Activated T-helper 17 cell treated with anti-CD3 and anti-CD28 coated beads, Interleukin-2, amount 50 U/mL, for 72 hours (primary cell): ENCODE measurements around the gene STXBP2. TPM values are rescaled to one million over a fixed set of nuclear protein-coding genes. Genes with fewer than 3 reads are reported as not detected.
A peak's percentile ranks its signal among the peaks of the same experiment; 100 is the strongest.

Source experiments
- ATAC-seq: fragments of 150-1000 bp; cut with Tn5 transposase; replicated peaks from 2 replicates; pipeline ENCODE4 v1.10.0; 2021; ENCODE audit warnings: mild to moderate bottlenecking, moderate library complexity
- H3K27ac Mint-ChIP-seq: one replicate; pipeline ENCODE4 v1.8.0; 2022; ENCODE audit warnings: mixed read lengths
- H3K27me3 Mint-ChIP-seq: one replicate; pipeline ENCODE4 v1.8.0; 2022; ENCODE audit warnings: mixed read lengths
- H3K36me3 Mint-ChIP-seq: one replicate; pipeline ENCODE4 v1.8.0; 2022; ENCODE audit warnings: low read depth, mild to moderate bottlenecking, mixed read lengths
- H3K4me1 Mint-ChIP-seq: one replicate; pipeline ENCODE4 v1.8.0; 2022; ENCODE audit warnings: mixed read lengths
- H3K4me3 Mint-ChIP-seq: one replicate; pipeline ENCODE4 v1.8.0; 2022; ENCODE audit warnings: mild to moderate bottlenecking, mixed read lengths
- H3K9me3 Mint-ChIP-seq: one replicate; pipeline ENCODE4 v1.8.0; 2022; ENCODE audit warnings: mixed read lengths
- total RNA-seq, 2 donors: library from RNA; stranded (reverse); gene quantifications; one replicate each; pipeline ENCODE4 v1.2.3, GENCODE V29; 2022

Gene STXBP2
- total RNA-seq, 2 donors from 2014 or later, result 113 to 154 TPM

DNA sequence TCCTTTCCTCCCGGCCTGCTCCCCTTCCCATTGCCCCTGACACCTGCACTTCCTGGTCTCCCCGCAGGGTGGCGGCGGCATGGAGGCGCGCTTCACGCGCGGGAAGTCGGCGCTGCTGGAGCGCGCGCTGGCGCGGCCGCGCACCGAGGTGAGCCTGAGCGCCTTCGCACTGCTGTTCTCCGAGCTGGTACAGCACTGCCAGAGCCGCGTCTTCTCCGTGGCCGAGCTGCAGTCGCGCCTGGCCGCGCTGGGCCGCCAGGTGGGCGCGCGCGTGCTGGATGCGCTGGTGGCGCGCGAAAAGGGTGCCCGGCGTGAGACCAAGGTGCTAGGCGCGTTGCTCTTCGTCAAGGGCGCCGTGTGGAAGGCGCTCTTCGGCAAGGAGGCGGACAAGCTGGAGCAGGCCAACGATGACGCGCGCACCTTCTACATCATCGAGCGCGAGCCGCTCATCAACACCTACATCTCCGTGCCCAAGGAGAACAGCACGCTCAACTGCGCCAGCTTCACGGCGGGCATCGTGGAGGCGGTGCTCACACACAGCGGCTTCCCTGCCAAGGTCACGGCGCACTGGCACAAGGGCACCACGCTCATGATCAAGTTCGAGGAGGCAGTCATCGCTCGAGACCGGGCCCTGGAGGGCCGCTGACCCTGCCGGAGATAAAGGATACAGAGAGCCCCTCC is 45.4 kb downstream of the STXBP2 start:
- H3K36me3 Mint-ChIP-seq, result peaks cover 39% of the 10 kb centered on the region
- peak overlapping the region; percentile 86 for H3K4me3 Mint-ChIP-seq
- no peak for ATAC-seq
- H3K4me1 Mint-ChIP-seq, result peaks cover 10% of the 10 kb centered on the region
- peak overlapping the region; percentile 93 for H3K27ac Mint-ChIP-seq
- H3K27me3 Mint-ChIP-seq, result peaks cover 3% of the 10 kb centered on the region
- H3K9me3 Mint-ChIP-seq, result no peaks in the 10 kb centered on the region

DNA sequence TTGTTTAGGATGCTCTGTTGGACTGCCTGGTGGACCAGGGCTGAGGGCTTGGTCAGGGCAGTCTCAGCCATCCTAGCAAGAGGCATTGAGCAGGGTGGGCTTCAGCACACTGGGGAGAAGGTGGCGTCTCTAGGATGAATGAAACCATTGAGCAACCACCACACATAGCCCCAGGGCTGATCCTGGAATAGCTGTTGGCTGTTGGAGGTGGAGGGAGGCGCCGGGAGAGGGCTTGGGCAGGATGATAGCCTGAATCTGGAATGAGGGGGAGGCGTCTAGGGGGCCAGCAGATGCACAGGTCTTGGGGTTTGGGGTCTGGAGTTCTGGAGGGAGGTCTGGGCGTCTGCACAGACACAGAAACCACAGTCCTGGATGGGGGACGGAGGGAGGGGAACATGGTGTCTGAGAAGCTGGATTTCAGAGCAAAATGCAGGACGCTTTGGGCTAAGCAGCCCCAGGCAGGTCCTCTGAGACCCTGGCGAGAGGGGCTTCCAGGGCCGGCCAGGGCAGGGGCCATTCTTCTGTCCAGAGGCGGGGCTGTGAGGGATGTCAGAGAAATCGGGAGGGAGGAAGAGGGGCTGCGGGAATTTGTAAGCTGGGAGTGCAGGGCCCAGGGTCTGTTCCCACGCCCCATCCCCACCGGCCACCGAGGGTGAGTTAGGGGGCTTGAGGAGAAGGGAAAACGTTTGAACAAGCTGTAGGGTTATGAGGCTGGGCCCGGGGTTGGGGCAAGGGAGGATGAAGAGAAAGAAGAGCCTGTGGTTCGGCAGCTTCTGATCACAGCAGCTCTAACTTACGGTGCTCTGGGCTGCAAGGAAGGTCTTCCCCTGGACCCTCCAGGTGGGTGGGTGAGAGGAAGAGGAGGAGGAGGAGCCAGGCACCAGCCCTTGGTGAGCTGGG is 48.9 kb downstream of the STXBP2 start:
- no peak overlapping the region for H3K27ac Mint-ChIP-seq
- ATAC-seq, result no peak
- no peaks in the 10 kb centered on the region for H3K9me3 Mint-ChIP-seq
- peaks cover 39% of the 10 kb centered on the region for H3K36me3 Mint-ChIP-seq
- H3K4me1 Mint-ChIP-seq, result no peaks in the 10 kb centered on the region
- no peaks in the 10 kb centered on the region for H3K27me3 Mint-ChIP-seq
- no peak overlapping the region for H3K4me3 Mint-ChIP-seq

DNA sequence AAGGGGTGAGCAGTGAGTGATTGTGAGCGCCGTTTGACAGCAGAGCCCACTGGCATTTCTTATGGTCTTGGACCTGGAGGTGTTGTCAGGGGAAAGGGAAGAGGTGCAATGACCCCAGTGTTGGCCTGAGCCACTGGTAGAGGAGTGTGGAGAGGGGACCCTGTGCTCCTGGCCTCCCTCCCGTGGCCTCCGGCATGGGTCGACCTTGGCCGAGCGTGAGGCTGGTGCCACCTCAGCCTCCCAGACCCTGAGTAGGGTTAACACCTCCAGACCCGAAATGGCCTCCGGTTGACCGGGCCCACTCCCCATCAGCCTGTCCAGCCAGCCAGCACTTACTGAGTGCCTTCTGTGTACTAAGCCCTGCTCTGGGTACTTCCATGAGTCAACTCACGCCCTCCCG is 50.3 kb downstream of the STXBP2 start:
- Mint-ChIP-seq H3K9me3 (no peaks in the 10 kb centered on the region), H3K4me3 (no peak overlapping the region), H3K4me1 (no peaks in the 10 kb centered on the region), H3K36me3 (peaks cover 28% of the 10 kb centered on the region), H3K27ac (no peak overlapping the region), H3K27me3 (no peaks in the 10 kb centered on the region)
- ATAC-seq, result no peak

DNA sequence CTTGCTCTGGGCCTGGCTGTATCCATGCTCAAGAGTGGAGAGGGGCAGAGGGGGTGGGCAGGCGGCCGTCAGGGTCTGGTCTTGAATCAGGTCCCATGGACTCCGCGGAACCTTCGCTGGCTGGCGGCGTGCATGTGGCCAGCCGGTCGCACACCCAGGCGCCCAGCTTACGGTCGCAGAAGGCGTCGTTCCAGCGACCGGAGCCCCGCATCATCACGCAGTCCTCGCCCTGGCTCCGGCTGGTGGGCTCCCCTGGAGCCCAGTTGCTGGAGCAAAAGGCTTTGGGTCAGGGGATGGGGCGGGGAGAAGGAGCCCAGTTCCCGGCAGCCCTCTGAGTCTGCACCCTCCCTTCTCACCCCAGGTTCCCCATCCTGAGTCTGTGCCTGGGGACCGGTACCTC is 52.3 kb downstream of the STXBP2 start:
- Mint-ChIP-seq H3K27ac (no peak overlapping the region), H3K9me3 (no peaks in the 10 kb centered on the region), H3K4me3 (no peak overlapping the region), H3K27me3 (no peaks in the 10 kb centered on the region), H3K36me3 (peaks cover 9% of the 10 kb centered on the region), H3K4me1 (no peaks in the 10 kb centered on the region)
- ATAC-seq, result no peak

DNA sequence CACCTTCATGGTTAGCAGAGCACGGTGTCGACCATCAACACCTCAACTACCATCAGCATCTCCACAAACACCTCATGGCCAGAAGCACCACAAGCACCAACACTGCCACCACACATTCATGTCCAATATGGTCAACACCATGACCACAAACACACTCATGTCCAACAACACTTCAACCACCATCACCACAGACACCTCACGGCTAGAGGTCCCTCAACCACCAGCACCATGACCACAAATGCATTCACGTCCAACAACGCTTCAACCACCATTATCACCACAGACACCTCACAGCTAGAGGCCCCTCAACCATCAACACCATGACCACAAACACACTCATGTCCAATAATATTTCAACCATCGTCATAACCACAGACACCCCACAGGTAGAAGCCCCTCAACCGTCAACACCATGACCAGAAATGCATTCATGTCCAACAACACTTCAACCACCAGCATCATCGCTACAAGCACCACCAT is 53.9 kb downstream of the STXBP2 start:
- ATAC-seq, result peak; percentile 8
- no peaks in the 10 kb centered on the region for H3K27me3 Mint-ChIP-seq
- no peaks in the 10 kb centered on the region for H3K4me1 Mint-ChIP-seq
- H3K36me3 Mint-ChIP-seq, result no peaks in the 10 kb centered on the region
- no peak overlapping the region for H3K27ac Mint-ChIP-seq
- H3K9me3 Mint-ChIP-seq, result no peaks in the 10 kb centered on the region
- H3K4me3 Mint-ChIP-seq, result no peak overlapping the region

DNA sequence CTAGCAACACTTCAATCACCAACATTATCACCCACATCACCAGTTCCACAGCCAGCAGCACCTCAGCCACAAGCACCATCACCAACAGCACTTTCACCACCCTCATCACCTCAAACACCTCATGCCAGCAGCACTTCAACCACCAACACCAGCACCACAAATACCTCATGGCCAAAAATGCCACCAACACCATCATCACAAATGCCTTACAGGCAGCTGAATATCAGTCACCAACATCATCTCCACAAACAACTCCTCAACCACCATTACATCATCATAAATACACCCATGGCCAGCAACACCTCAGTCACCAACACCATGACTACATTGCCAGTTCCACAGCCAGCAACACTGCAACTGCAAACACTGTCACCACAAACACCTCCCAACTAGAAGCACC is 54.6 kb downstream of the STXBP2 start:
- H3K27ac Mint-ChIP-seq, result no peak overlapping the region
- peaks cover 1% of the 10 kb centered on the region for H3K27me3 Mint-ChIP-seq
- no peak overlapping the region for H3K4me3 Mint-ChIP-seq
- no peaks in the 10 kb centered on the region for H3K4me1 Mint-ChIP-seq
- H3K9me3 Mint-ChIP-seq, result no peaks in the 10 kb centered on the region
- peak; percentile 64 for ATAC-seq
- H3K36me3 Mint-ChIP-seq, result no peaks in the 10 kb centered on the region

DNA sequence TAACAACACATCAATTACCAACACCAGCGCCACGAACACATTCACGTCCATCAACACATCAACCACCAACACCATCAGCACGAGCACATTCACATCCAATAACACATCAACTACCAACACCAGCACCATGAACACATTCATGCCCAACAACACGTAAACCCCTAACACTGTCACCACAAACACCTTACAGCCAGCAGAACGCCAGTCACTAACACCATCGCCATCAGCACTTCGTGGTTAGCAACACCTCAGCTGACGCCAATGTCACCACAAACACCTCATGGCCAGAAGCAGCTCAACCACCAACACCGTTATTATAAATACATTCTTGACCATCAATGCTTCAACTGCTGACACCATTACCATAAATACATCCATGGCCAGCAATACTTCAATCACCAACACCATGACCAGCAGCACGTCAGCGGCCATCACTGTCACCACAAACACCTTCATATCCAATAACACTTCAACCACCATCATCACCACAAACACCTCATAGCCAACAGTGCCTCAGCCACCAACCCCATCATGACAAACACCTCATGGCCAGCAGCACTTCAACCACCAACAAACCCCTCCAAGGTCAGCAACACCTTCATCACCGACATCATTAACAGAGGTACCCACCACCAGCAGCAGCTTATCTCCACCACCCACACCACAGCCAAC is 55.6 kb downstream of the STXBP2 start:
- no peaks in the 10 kb centered on the region for H3K4me1 Mint-ChIP-seq
- no peak overlapping the region for H3K4me3 Mint-ChIP-seq
- no peak overlapping the region for H3K27ac Mint-ChIP-seq
- no peaks in the 10 kb centered on the region for H3K36me3 Mint-ChIP-seq
- peak; percentile 20 for ATAC-seq
- peaks cover 4% of the 10 kb centered on the region for H3K27me3 Mint-ChIP-seq
- no peaks in the 10 kb centered on the region for H3K9me3 Mint-ChIP-seq

DNA sequence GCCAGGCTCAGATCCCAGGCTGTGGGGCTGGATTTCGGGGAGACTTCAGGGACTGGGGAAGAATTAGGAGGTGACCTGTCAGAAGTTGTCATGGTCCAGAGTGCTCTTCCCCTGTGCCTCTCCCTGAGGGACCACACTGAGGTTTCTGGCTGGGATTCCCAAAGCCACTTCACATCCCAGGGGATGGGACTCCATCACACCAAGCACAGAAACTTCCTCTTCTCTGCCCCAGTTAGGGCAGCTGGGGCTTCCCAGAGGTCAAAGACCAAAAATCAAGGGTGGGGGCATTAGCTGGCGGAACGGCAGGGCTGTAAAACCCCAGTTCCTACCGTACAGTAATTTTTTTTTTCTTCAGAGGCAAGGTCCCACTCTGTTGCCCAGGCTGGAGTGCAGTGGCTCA is 57.6 kb downstream of the STXBP2 start:
- ATAC-seq, result no peak
- no peaks in the 10 kb centered on the region for H3K9me3 Mint-ChIP-seq
- peaks cover 7% of the 10 kb centered on the region for H3K4me1 Mint-ChIP-seq
- H3K27me3 Mint-ChIP-seq, result peaks cover 11% of the 10 kb centered on the region
- H3K27ac Mint-ChIP-seq, result no peak overlapping the region
- H3K4me3 Mint-ChIP-seq, result no peak overlapping the region
- H3K36me3 Mint-ChIP-seq, result no peaks in the 10 kb centered on the region

Other genes starting within 250 kb of the STXBP2 start
- gene PEX11G, start 148.1 kb upstream of the STXBP2 start, total RNA-seq, result under 1 TPM in 1 of 2 donors, not detected in 1; 0.66 TPM
- 1 to 10 TPM; 2.9 to 3.1 TPM for gene ZNF358, start 121.0 kb upstream of the STXBP2 start, total RNA-seq
- gene MCOLN1, start 114.5 kb upstream of the STXBP2 start, total RNA-seq, result 10 to 100 TPM; 10.0 to 15.3 TPM
- 100 to 1,000 TPM; 146 to 163 TPM for gene PNPLA6, start 101.4 kb upstream of the STXBP2 start, total RNA-seq
- under 1 TPM; 0.11 to 0.37 TPM for gene CAMSAP3, start 41.2 kb upstream of the STXBP2 start, total RNA-seq
- gene XAB2, start 7.6 kb upstream of the STXBP2 start, total RNA-seq, result 10 to 100 TPM; 39.0 to 53.8 TPM
- gene PET100, start 7.3 kb upstream of the STXBP2 start, total RNA-seq, result 10 to 100 TPM; 90.1 to 93.7 TPM
- 10 to 100 TPM in 1 of 2 donors, 1 to 10 TPM in 1; 3.6 to 19.5 TPM for gene PCP2, start 3.4 kb upstream of the STXBP2 start, total RNA-seq
- gene RETN, start 31.9 kb downstream of the STXBP2 start, total RNA-seq, result not detected
- gene MCEMP1, start 40.0 kb downstream of the STXBP2 start, total RNA-seq, result not detected
- 10 to 100 TPM; 61.8 to 82.5 TPM for gene TRAPPC5, start 43.7 kb downstream of the STXBP2 start, total RNA-seq
- gene FCER2, start 65.0 kb downstream of the STXBP2 start, total RNA-seq, result 1 to 10 TPM in 1 of 2 donors, under 1 TPM in 1; 0.65 to 2.8 TPM
- not detected for gene CLEC4G, start 95.0 kb downstream of the STXBP2 start, total RNA-seq
- gene CD209, start 110.4 kb downstream of the STXBP2 start, total RNA-seq, result not detected
- gene CLEC4M, start 126.1 kb downstream of the STXBP2 start, total RNA-seq, result not detected
- 1 to 10 TPM; 3.6 to 4.5 TPM for gene EVI5L, start 193.1 kb downstream of the STXBP2 start, total RNA-seq
- gene PRR36, start 237.3 kb downstream of the STXBP2 start, total RNA-seq, result under 1 TPM; 0.19 to 0.21 TPM